Germinal center (tissue), 1 donor: Measurements from ENCODE around the gene SRC.
"Not testable (repeated sequence)": the region's sequence is repeated elsewhere in the genome, so short reads cannot be mapped to it uniquely, and the experiment has no call there.

ENCODE experiments used
- DNase-seq: peaks from one replicate; pipeline ENCODE4 v3.0.0; 2012; ENCODE audit warnings: mixed read lengths, low spot score

SRC gene

DNA sequence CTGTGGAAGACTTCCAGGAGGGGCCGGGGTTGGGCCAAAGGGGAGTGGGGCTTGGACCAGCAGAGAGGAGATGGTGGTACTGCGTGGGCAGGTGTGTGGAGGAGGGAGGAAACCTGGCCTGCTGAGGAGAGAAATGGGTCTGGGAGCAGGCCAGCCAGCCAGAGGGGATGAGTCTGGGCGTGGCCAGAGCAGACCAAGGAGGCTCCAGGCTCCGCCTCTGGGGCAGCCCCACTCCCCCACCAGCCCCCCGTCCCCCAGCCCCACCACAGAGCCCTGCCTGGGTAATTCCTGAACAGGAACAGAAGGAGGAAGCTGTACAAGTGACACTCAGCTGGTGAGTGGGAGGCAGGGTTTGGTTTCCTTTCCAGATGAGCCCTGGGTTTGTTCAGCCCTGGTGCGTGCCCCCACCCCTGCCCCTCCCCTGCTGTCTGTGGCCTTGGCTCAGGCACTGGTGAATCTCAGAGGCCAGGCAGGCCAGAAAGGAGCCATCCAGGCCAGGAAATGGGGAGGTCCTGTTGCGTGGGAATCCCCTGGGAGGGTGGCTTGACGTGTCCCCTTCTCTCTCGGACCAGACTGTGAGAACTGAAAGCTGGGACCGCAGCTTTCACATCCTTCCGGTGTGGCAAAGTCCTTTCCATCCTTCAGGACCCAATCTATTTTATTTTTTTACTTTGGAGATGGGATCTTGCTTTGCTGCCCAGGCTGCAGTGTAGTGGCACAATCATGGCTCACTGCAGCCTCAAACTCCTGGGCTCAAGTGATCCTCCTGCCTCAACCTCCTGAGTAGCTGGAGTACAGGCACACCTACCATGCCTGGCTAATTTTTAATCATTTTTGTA is 9.4 kb upstream of the SRC start:
- peak; percentile 68 for DNase-seq

DNA sequence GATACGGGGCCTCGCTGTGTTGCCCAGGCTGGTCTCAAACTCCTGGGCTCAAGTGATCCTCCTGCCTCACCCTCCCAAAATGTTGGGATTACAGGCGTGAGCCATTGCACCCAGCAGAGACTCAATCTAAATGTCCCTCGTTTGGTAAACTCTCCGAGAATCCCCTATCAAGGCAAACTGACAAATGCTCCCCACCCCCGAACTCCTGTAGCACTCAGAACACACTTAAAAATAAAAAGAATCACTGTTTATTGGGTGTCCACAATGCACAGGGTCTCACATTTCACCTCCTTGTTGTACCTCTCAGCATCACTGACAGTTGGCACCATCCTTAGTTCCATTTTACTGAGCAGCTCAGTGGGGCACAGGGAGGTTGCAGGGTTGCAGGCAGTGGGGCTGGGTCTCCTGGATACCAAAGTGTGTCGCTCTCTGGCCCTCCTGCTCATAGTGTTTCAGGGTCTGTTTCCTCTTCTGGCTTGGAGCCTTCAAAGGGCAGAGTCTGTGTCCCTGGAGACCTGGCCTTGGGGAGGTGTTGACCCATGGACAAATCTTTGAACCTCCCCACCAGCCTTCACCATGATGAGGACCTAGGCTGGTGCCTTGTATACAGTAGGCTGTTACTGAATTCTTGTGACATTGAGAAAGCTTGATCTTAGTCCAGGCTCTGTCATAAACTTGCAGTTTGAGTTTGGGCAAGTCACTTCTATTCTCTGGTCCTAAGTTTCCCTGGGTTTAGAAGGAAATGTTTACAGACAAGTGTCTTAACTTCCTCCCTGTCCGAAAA is 8.5 kb upstream of the SRC start:
- DNase-seq: no peak

- not testable (repeated sequence) for DNase-seq
These were observed 7.6 kb upstream of the SRC start for GRCh38 chr20:37338380-37338779.

GRCh38 chr20:37339208-37339607 is 6.7 kb upstream of the SRC start:
- DNase-seq: no peak

- not testable (repeated sequence) for DNase-seq
These were observed 6.2 kb upstream of the SRC start for GRCh38 chr20:37339764-37340109.

DNA sequence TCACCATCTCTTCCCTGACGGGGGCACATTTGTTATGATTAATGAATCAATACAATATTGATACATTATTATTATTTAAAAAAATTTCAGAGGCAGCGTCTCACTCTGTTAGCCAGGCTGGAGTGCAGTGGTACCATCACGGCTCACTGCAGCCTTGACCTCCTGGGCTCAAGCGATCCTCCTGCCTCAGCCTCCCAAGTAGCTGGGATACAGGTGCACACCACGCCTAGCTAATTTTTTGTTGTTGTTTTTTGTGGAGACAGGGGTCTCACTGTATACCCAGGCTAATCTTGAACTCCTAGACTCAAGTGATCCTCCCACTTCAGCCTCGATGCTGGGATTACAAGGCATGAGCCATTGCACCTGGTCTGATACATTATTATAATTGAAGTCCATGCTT is 4.9 kb upstream of the SRC start:
- DNase-seq: no peak

DNA sequence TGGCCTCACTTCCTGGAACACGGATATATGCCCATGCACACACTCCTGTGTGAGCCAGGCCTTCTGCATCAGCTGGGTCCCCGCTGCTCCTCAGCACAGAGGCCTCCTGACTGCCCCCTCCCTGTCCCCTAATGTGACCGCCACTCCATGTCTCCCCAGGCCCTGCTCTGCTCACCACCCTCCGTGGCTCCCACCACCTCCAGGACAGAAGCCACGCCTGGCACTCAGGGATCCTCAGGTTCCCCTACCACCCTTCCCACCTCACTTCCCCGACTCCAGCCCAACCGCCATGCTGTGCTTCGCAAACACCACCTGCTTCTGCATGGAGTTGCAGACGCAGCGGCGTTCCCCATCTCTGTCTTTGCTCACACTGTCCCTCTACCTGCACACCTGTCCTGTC is 4.3 kb upstream of the SRC start:
- no peak for DNase-seq

DNA sequence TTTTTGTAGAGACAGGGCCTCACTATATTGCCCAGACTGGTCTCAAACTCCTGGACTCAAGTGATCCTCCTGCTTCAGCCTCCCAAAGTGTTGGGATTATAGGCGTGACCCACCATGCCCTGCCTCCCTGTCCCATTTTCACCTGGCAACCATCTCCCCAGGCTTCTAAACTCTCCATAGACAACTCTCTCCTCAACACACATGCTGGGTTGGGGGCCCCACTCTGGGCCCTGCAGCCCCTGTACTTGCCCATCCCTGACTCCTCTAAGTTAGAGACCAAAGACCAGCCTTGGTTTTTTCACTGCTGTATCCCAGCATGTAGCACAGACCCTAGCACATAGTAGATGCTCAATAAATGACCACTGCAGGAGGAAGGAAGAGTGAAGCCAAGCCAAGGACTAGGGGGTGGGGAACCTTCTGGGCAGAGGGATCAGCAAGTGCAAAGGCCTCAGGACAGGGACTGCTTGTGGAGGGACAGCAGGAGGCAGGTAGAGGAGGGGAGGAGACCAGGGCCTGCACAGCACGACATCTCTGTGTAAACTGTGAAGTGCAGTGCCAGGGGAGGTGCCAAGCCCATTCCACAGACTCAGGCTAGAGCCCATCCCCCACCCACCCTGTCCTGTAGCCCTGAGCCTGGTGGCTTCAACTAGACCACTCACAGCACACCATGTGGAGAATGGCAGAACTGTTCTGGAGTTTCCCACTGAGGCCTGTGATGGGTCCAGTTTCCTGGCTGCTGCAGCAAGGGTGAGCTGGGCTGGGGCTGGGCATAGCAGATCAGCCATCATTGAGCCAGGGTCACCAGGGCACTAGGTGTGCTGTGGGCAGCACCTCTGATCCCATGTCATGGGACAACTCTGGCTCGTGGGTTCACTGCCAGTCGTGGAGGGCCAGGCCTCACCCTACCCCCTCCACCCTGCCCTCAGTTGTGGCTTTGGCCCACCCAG is 3.4 kb upstream of the SRC start:
- DNase-seq: no peak

DNA sequence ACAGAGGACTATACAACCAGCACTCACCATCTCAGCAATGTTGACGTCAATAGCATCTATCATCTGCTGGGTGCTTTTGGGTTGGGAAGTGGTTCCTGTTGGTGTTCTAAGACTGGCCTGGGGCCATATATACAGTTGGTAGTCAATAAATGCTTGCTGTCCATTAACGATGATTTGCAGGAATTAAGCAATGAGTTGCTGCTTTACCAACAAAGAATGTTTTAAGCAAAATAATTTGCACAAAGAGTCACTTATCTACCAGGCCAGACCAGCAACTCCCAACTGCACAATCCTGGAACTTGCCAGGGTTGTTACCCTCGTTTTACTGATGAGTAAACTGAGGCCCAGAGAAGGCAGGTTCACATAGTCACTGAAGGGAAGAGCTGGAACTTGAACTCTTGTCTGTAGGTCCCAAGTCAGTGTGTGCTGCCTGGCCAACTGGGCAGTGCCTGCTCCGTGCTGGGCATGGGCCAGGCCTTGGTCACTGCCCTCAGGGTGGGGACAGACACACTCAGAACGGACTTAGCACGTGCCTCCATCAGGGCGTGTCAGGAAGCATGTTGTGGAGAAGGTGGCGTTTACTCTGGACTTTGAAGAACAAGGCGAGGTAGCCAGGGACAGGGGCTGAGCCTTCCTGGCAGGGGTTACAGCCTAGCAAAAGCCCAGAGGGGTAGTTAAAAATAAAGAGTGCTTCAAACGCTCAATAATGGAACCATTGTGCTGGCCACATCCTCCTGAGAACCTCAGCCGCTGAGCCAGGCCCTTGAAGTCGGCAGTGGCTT is 2.5 kb upstream of the SRC start:
- DNase-seq: no peak

DNA sequence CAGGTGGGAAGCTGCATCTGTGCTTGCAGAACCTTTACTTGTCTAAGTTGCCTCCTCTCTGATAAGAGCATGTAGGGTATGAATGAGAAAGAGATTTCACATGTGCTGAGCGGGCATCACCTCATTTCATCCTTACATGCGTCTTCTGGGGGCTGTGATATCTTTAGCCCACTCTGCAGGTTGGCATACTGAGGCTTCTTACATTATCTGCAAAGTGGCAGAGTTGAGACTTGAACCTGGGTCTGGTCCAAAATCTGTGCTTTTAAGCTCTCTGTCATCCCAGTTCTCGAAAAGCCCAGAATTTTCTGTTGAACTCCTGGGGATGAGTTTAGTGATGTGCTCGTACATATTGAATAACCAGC is 2.0 kb upstream of the SRC start:
- no peak for DNase-seq

GRCh38 chr20:37344506-37345338 is 1.2 kb upstream of the SRC start:
- no peak for DNase-seq

- DNase-seq: no peak
These were observed 245 bp downstream of the SRC start for GRCh38 chr20:37346236-37346534.

DNA sequence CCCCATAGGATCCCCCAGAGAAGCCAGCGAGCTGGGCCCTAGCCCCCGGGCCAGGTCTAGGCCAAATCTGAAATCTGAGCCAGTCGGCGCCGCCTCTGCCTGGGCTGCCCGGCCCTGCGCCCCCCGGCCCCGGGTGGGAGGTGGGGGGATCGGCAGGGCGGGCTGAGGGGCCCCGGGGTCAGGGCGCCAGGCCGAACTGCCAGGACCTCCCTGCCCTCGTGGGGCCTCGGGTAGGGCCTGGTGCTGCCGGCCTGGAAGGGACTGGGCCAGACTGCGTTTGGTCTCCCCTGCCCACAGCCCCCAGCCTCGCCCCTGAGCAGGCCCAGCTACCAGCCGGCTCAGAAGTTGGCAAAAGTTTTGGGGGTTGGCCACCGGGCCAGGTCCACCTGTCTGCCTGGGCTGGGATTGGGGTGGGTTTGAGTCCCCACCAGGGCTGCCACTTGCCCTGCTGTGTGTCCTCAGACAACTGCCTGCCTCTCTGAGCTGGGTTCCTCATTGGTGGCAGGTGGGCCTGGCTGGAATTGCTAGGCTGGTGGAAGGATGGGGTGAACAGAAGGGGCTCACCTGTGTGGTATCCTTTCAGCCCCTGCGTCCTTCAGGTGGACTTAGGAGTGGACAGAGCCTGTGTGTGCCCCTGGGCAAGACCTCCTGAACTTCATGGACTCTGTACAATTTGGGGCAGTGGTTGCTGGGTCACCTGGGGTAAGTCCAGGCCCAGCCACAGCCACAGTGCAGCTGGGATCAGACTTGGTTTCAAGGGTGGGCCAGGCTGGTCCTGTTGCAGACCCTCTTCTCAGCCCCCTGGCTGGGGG is 801 bp downstream of the SRC start:
- no peak for DNase-seq

DNA sequence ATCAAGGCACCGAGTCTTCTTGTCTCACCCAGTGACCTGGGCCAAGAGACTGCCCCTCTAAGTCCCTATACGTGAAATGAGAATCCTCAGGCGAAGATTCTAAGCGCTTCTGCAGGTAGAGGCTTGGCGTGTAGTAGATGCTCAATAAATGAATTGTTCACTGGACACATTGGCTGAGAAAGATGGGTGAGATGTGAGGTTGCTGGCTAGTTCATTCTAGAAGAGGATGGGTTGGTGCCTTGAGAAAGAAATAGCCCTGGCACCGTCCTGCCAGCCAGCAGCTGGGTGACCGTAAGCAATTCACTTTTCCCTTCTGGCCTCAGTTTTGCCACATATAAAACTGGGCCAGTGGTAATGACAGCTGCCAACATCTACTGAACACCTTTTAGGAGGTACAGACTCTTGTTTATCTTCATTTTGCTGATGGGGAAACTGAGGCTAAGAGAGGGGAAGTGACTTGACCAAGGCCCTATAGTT is 1.4 kb downstream of the SRC start:
- no peak for DNase-seq

- no peak for DNase-seq
These were observed 2.2 kb downstream of the SRC start for GRCh38 chr20:37347891-37348791.

DNA sequence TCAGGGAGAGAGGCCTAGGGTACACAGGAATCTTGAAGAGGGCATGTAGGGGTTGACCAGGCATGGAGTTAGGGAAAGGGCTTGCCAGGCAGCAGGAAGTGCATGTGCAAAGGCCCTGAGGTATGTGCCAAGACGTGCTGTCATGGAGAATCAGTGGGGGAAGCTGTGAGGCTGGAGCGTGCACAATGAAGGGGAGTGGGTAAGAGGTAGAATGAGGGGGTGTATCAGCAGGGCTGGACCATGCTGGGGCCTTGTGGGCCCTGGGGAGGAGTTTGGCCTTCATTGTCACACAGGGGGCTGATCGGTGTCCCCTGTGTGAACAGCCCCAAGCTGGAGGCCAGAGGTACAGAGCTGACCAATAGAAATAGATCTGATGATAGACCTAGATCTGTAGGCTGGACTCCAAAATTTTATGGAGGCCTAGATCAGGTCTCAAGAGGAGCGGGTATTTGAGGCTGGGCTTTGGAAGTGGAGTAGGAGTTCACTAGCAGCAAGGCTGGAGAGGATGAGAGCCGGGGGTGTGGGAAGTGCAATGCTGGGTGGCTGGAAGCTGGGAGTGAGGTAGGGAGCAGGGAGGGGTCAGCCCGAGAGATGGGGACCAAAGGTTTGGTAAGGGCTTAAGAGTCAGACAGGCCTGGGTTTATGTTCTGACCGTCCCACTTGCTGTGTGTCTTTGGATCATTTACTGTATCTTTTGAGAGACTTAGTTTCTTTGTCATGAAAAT is 3.0 kb downstream of the SRC start:
- DNase-seq: no peak

DNA sequence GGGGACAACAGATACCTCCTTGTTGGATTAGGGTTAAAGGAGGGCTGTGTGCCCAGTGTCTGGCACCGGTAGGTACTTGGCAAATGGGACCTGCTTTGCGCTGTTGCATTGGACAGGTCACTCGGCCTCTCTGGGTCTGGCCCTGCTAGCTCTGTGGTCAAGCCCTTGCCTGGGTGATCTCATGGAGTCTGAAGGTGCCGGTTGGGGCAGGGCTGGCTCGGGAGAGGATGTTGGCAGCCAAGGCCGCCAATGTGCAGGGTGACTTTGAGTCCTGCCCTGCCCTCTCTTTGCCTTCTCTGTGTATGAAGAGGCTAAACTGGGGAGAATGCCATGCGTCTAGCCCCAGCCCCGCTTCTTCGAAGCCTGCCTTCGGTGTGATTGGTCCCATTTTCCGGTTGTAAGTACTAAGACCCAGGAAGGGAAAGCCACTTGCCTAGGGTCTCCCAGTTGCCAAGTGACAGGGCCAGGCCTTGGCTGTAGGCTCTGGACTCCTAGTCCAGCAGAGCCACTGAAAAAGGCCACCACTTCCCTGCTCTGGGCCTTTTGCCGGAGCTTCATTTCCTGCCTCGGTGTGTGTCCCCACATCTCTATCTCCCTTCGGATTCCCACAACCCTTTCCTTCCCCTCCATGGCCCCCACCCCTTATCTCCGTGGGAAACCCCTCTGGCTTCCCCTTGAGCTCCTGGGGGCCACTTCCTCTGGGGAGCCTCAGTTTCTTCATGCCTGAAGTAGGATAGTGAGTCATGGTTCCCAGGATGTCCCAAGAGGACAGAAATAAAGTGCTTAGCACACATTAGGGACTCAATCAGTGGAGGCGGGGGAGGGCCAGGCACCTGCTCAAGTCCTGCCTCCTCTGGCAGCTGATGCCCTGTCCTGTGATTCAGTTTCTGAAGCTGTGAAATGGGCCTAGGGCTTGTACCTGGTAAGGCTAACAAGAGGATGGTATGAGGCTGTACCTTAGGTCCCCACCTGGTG is 3.9 kb downstream of the SRC start:
- DNase-seq: no peak
